GOT3 (cell line): Measurements from ENCODE around the gene TCP1.
"Not testable (repeated sequence)": the region's sequence is repeated elsewhere in the genome, so short reads cannot be mapped to it uniquely, and the experiment has no call there.

ENCODE experiments used
- DNase-seq: peaks from one replicate; lab custom pipeline; 2025; ENCODE audit warnings: mixed read lengths; lab: John Stamatoyannopoulos, UW

The TCP1 gene

DNA sequence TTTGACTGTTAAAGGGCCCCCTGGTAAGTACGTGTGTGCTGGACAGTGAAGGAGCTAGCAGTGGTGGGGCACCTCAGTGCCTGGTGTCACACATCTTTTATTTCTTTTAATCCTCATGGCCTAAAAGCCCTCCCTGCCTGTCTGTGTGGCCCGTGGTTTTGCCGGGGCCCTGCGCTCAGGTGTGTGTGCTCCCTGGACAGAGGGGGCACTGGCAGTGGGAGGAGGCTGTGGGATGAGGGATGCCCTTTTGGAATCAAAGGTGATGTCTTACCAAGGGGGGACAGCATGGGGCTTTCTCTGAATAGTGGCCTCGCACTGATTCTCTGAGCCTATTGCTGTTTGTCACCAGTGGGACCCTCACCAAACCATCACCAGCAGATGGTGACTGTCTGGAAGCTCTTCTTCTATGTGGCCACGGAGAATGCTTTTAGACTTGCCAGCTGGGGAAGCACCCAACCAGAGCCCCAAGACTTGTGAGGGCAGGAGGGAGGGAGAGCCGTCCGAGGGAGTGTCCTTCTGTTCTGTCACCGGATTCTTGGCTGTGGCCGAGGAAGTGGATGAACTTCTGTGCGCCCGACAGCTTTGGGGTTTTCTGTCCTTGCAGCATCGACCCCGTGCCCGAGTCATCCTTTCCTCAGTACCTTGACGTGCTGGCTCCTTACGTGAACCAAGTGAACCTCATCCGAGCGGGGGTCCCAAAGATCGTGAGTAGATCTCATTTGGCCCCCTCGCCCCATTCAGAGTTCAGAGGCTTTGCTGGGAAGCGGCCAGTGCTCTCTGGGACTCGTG lies 28.7 kb upstream of the TCP1 start:
- no peak for DNase-seq

DNA sequence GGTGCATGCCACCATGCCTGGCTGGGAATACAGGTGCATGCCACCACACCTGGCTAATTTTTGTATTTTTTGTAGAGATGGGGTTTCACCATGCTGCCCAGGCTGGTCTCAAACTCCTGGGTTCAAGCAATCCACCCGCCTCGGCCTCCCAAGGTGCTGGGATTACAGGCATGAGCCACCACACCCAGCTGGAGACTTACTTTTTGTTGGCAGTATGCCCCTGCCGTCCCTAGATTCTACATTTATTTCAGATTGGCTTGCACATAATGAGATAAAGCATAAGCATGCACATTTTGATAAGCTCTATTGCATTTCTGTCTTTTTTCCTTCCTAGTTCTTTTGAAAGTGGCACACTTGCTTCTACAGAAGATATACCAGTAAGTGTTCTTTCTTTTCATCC lies 27.4 kb upstream of the TCP1 start:
- DNase-seq = not testable (repeated sequence)

DNA sequence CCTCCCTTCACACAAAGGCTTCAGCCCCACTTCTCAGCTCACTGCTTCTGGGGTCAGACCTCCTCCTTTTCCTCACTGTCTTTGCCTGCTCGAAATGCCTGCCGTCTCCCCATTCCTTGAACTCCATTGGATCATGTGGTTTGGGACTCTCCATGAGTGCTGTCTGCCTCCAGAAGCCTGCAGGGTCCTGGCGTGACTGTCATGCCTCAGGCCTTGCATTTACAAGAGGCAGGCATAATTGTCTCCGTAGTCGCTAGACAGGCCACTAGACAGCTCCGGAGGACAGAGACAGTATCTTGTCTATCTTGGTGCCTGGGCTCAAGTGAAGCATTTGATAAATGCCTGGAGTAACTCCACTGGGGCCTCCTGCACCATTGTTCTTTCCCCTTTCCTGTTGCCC lies 26.0 kb upstream of the TCP1 start:
- no peak for DNase-seq

DNA sequence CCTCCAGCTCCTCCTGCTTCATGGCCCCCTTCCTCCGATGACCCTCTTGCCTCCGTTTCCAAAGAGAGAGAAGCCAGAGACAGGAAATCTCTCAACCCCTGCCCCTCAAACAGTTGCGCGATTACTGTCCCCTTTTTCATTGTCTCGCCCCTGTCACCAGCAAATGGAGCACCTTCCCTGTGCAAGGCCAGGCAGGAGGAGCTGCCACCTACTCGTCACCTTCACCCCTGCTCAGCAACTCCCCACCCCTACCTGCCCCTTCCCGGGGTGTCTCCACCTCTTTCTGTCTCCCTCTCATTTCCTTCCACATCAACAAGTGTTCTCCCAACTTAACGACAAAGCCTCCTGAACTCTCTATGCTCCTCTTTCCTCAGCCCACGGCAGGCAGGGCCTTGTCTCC lies 24.4 kb upstream of the TCP1 start:
- no peak for DNase-seq

DNA sequence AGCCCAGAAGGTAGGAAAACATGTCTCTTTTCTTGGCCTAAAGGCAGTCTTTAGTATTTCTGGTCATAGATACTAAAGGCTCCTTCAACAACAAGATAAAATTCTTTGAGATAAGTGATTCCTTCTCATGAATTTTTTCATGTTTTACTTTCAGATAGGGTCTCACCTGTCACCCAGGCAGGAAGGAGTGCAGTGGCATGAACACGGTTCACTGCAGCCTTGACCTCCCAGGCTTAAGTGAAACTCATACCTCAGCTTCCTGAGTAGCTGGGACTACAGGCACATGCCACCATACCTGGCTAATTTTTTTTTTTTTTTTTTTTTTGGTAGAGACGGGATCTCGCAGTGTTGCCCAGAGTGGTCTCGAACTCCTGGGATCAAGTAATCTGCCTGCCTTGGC lies 19.7 kb upstream of the TCP1 start:
- no peak for DNase-seq

DNA sequence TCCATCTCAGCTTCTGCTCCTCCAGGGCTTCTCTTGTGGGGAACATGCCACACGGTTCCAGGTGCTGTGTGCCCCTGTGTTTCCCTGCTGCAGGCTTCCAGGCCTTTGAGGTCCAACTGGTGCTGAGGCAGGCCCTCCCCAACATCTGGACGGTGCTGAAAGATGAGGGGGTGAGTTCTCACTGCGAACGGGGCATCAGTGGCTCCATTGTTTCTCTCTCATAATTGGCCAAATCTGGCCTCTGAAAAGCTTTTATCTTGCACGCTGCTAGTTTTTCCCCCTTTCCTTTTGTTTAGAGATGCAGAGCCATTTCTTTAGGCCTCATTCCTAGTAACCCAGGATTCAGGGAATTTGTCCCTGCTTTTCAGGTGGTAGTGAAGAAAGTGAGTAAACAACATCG lies 19.2 kb upstream of the TCP1 start:
- no peak for DNase-seq

DNA sequence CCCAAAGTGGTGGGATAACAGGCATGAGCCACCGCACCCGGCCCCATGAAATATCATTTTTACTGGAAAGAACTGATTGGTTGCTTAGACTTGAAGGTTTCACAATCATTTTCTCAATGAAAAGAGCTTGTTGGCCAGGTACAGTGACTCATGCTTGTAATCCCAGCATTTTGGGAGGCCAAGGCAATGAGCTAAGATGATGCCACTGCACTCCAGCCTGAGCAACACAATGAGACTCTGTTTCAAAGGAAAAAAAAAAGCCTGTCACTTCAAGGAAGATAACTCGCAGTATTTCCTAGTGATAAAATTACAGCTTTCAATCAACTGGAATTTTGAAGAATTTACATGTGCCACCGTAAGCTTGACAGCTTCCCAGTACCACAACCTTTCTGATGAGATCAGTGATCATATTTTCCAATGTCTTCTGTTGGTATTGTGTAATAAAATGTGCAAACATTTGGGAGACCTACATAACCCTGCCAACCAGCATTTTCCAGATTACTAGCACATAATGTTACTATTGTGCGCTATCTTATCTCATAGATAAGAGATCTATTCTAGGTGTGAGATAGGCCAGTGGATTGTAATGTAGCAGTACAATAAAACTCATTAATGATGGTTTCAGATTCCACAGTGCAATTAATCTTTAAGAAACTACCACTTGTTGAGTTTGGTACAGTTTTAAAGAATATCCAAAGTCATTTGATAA lies 17.9 kb upstream of the TCP1 start:
- DNase-seq = no peak

DNA sequence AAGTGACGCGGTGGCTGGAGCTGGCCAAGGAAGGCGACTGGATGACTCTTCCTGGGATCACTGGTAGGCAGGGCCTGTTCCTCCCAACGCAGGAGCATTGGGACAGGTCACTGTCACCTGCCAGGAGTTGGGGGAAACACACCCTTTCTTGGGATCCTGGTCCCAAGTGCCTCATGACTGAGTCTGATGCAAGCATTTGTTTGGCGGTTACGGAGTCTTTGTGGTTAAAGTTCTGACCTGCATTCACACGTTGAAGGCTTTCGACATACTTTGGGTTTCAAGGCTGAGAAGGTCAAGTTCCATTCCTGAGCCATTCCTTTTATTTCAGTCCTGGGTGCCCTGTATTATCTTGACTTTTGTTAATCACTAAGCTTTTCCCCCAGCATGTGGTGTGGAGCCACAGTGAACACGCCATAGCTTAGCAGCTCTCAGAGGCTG lies 16.6 kb upstream of the TCP1 start:
- DNase-seq = no peak

DNA sequence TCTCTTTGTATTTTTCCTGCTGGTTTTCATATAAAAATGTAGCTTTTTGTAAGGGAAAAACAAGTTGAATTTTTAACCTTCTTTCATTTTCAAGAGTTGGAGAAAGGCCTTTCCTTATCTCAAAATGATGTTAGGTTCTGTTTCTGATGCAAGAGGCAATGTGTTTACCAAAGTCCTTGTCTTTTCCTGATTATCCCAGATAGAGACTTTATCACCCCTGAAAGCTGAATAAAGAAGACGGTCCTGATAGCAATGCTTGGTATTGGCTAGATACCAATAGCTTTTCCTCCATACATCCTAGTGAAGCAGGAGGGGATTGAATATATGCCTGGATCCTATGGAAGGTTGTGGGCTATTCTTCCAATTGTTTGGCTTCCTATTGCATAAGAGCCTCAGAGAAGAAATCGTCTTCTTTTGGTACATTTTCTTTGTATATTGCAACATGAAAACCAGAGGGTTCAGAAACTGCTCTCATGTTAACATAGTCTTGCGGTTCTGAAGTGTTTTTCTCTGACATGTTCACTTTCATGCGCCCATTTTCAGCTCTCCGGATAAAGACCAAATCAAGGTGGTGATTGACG lies 16.1 kb upstream of the TCP1 start:
- DNase-seq = no peak

DNA sequence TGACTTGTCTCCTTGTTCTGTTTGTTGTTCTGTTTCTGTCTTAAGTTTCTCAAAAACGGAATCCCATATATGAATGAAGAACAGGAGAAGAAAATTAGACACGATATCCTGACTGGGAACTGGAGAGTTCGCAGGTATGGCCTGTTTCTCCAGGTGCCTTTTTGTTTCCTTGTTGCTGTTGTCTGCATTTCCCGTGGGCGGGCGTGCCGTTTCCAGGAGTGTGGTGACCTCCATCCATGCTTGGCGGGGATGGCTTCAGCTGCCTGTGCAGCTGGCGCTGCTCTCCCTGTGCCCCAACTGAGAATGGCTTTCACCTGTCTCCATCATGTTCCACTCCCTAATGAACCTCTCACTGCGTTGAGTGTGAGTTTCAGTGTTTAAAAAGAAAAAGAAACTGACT lies 15.1 kb upstream of the TCP1 start:
- DNase-seq = no peak

DNA sequence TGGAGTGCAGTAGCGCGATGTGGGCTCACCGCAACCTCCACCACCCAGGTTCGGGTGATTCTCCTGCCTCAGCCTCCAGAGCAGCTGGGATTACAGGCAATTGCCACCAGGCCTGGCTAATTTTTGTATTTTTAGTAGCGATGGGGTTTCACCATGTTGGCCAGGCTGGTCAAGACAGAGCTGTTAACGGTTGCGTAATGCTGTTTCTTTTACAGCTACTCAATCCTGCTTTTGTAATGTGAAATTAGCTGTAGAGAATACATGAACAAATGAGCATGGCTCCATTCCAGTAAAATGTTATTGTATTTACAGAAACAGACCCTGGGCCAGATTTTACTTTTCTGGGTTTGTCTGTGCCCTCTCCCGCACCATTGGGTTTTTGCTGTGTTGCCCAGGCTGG lies 12.5 kb upstream of the TCP1 start:
- DNase-seq = no peak

DNA sequence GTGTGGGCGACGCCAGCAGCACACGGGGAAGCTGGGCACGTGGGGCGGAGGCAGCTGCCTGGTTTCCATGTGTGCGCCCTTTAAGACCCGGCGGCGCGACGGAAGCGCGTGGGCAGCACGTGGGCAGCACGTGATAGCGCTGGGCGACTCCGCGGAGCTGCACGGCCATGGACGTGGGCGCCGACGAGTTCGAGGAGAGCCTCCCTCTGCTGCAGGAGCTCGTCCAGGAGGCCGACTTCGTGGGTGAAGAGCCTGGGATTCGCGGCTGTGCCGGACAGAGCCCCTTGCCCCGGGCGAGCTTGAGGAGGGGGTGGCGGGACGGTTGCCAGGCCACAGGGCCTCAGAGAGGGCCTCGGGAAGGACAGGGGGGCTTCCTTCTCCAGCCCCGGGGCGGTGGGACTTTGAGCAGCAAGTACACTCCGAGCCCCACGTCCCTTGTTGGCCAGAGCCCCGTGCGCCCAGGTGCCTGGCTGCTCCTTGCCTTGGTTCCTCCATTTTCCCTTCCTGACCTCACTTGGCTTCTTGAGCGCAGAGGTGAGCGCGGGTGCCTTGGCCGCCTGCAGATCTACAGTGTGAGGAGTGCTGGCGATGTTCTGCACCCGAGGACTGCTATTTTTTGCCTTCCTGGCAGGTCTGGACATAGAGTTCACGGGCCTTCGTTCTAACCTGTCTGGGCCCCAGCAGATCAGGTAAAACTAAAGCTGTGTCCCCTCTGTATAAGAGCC lies 10.9 kb upstream of the TCP1 start, which contains the start of gene PNLDC1:
Gene PNLDC1, plus strand, starts transcription at position 136 of the 725 bp plus-strand sequence. Its CDS starts 32 bp downstream, at position 168.
- no peak for DNase-seq

DNA sequence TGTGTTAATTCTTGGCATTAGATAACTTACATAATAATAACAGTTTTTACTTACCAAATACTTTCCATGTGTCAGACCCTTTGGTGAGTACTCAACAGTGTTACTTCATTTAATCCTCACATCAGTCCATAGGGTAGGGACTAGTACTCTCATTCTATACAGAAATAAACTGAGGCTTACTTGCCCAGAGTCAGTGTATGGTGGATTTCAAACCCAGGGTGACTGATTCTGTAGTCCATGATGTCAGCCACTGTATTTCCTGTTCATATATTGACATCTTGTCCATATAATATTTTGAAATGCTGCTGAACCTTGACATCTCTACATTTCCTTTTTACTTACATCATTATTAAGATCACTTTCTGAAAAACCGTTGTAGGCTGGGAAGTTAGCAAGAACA lies 8.2 kb upstream of the TCP1 start:
- DNase-seq = no peak

DNA sequence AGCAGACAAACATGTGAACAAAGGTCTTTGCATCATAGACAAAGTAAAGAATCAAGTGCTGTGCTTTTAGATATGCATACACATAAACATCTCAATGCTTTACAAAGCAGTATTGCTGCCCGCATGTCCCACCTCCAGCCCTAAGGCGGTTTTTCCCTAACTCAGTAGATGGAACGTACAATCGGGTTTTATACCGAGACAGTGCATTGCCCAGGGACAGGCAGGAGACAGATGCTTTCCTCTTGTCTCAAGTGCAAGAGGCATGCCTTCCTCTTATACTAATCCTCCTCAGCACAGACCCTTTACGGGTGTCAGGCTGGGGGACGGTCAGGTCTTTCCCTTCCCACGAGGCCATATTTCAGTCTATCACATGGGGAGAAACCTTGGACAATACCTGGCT lies 5.6 kb upstream of the TCP1 start:
- DNase-seq = not testable (repeated sequence)

DNA sequence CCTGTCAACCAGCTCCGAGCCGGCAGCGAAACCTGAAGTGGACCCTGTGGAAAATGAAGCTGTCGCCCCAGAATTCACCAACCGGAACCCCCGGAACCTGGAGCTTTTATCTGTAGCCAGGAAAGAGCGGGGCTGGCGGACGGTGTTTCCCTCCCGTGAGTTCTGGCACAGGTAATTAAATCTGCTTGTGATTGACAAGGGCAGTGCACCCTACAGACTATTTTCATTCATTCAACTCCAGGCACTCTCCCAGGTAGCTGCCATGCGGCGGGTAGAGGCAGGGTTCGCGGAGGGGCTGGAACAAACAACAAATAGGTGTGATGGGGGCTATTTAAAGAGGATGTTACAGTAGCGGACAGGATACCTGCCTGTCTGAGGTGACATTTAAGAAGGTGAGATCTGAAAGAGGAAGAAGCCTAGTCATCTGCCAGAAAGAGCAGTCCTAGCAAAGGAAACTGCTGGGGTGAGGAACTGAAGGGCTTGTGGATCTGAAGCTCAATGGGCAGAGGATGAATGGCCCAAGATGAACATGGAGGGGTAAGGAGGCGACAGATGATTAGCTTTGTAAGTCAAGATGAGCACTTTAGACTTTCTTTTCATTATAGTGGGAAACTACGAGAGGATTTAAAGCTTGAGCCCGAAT lies 1.7 kb upstream of the TCP1 start:
- DNase-seq = no peak

DNA sequence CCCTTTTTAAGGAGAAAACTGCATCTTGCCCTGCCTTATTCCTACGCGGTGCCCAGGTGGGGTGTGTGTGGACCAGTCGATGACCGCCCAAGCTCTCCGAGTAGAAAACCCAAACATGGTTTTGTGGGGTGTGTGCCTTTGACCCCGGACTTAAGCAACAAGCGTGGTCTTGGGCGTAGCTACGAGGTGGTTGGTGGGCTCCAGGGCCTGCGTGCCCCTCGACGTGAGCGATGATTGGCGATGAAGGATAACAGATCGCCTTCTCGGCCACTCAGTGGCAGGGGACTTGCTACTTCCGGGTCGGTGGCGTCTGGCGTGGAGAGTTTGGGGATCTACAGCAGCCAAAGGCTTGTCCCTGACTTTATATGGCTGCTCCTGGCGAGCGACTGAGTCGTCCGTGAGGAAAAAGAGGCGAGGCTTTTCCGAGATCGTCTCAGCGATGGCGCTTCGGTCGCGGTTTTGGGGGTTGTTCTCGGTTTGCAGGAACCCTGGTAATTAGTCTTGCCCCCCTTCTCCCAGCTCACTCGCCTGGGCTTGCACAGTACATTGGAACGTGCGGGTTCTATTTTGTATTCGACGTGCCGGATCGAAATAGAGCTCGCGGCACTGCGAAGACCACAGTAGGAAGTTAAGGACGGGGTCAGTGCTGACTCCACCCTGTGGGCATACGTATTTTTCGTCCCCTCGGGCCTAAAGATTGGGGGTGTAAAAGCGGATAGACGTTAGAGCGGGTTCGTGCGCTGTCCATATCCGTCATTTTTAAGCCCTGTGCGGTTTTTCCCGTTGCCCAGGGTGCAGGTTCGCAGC lies 950 bp upstream of the TCP1 start, which contains the start of gene MRPL18:
Gene MRPL18, plus strand, starts transcription at position 319 of the 807 bp plus-strand sequence. Its CDS starts 121 bp downstream, at position 440.
- DNase-seq = peak; percentile 48

DNA sequence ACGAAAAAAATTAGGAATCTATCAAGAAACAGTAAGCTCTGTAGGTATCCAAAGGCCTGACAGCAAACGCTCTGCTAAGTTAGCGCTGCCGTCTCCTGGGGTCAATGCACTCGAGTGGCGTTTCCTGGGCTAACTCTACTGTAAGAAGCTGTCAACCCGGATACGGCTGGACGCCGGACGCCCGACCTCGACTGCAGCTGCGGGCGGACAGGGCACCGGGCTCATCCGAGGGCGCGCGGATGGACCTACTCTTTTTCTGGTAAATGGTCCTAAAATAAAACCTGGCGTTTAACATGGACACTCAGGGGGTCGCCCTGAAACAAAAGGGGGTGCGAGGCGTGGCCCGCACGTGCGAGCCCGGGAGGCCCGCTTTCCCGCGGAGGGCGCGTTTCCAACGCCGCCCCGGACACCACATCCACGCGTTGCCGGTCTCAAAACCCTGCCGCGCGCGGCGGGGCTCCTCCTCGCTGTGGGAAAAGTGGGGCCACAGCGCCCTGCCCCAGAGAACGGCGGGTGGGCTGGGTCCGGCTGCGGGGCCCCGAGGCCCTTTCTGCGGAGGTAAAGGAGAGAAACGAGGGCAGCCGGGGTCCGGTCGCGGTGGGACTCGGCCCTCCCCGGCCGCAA lies 537 bp downstream of the TCP1 start:
- no peak for DNase-seq

DNA sequence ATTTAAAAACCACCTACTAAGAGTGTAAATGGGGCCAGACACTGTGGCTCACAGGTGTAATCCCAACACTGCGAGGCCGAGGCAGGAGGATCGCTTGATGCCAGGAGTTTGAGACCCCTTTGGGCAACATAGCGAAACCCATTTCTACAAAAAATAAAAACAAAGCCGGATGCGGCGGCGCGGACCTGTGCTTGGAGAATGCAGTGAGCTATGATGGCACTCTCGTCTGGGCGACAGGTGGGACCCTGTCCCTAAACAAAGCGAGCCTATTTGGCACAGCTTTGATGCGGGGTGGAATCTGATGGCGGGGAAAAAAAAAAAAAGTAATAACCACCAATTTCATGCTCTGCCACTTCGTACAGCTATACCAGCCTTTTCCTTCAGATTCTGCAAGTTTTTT lies 1.1 kb downstream of the TCP1 start:
- no peak for DNase-seq

DNA sequence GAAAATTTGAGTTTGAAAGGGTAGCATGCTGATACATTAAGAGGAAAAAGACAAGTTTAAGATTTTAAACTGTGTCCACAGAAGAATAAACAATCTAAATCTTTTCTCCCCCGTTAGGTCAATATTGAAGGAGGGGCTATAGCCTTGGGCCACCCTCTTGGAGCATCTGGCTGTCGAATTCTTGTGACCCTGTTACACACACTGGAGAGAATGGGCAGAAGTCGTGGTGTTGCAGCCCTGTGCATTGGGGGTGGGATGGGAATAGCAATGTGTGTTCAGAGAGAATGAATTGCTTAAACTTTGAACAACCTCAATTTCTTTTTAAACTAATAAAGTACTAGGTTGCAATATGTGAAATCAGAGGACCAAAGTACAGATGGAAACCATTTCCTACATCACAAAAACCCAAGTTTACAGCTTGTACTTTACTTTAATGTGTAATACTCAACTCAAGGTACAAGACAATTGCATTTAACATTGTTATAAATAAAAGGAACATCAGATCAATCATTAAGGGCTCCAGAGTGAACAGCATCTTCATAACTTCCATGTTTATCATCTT lies 10.8 kb downstream of the TCP1 start:
- DNase-seq = no peak

DNA sequence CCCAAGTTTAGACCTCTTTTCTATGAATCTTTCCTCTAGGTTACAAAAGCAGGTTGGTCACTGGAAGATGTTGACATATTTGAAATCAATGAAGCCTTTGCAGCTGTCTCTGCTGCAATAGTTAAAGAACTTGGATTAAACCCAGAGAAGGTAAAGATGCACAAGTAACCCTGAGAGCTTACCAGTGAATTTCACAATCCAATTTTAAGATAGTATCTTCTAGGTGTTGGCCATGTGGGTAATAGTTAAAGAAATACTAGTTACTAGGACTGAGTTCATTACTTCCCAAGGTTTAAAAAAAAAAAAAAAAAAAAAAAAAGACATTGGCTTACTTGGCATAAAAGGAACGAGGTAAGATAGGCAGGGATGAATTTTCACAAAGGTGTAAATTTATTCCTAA lies 11.3 kb downstream of the TCP1 start:
- no peak for DNase-seq
